Hepatocyte (in vitro differentiated cells): ENCODE results near the gene TCOF1.

Experiments
- EZH2 ChIP-seq: fragments of 200-600 bp; sonication (generic); IDR thresholded peaks from 2 replicates; pipeline ENCODE4 v1.6.1; 2016; ENCODE audit warnings: antibody characterized with exemption, mild to moderate bottlenecking, borderline replicate concordance
- EZH2phosphoT487 ChIP-seq: fragments of 200-600 bp; sonication (generic); IDR thresholded peaks from one replicate; pipeline ENCODE4 v1.6.1; 2018; ENCODE audit warnings: antibody characterized with exemption, mild to moderate bottlenecking, low read depth, moderate library complexity; ENCODE audit not compliant: unreplicated experiment, severe bottlenecking
- TF ChIP-seq, protein P1 (sequence below): fragments of 200-600 bp; sonication (generic); IDR thresholded peaks from 2 replicates; pipeline ENCODE4 v1.5.1; 2016; ENCODE audit warnings: antibody characterized with exemption, mild to moderate bottlenecking; ENCODE audit not compliant: poor library complexity

- TF ChIP-seq, protein P1, sequence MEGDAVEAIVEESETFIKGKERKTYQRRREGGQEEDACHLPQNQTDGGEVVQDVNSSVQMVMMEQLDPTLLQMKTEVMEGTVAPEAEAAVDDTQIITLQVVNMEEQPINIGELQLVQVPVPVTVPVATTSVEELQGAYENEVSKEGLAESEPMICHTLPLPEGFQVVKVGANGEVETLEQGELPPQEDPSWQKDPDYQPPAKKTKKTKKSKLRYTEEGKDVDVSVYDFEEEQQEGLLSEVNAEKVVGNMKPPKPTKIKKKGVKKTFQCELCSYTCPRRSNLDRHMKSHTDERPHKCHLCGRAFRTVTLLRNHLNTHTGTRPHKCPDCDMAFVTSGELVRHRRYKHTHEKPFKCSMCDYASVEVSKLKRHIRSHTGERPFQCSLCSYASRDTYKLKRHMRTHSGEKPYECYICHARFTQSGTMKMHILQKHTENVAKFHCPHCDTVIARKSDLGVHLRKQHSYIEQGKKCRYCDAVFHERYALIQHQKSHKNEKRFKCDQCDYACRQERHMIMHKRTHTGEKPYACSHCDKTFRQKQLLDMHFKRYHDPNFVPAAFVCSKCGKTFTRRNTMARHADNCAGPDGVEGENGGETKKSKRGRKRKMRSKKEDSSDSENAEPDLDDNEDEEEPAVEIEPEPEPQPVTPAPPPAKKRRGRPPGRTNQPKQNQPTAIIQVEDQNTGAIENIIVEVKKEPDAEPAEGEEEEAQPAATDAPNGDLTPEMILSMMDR: no peak
- TF ChIP-seq EZH2 (no peak), EZH2phosphoT487 (no peak)
Observed at GRCh38 chr5:150404535-150404934, 47.0 kb downstream of the TCOF1 start.
